COR-L47 (cell line): ENCODE measurements around the gene MTARC1.

Experiments used
- DNase-seq: peaks from one replicate; lab custom pipeline; 2025; lab: John Stamatoyannopoulos, UW

Gene MTARC1

DNA sequence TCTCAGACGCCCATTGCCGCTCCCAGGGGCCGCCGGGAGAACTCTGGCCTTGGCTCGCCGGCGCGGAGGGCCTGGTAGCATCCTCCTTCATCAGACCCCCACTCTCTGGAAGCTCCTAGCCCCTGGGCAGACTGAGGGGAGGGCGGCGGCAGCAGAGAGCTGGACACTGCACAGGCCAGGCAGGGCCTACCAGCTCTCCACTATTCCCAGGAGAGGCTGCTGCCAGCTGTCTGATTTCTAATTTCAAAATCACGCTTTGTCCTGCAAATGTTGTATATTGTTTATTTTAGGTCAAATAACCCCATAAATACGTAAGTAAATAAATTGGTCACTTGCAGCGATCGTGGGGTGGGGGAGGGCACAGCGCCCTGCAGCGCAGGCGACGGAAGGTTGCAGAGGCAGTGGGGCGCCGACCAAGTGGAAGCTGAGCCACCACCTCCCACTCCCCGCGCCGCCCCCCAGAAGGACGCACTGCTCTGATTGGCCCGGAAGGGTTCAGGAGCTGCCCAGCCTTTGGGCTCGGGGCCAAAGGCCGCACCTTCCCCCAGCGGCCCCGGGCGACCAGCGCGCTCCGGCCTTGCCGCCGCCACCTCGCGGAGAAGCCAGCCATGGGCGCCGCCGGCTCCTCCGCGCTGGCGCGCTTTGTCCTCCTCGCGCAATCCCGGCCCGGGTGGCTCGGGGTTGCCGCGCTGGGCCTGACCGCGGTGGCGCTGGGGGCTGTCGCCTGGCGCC is at the start of gene MTARC1:
MTARC1 (plus strand) TSS at position 577 of the 732 bp plus-strand sequence; CDS start at position 609, 32 bp downstream.
- peak; percentile 85 for DNase-seq

DNA sequence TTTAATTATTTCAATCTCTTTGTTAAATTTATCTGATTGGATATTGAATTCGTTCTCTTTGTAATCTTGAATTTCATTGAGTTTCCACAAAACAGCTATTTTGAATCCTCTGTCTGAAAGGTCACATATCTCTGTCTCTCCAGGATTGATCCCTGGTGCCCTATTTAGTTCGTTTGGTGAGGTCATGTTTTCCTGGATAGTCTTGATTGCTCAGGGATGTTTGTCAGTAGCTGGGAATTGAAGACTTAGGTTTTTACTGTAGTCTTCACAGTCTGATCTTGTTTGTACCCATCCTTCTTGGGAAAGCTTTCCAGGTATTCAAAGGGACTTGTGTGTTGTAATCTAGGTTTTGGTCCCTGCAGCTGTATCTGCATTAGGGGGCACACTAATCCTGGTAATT is 45.4 kb upstream of the MTARC1 start:
- no peak for DNase-seq

DNA sequence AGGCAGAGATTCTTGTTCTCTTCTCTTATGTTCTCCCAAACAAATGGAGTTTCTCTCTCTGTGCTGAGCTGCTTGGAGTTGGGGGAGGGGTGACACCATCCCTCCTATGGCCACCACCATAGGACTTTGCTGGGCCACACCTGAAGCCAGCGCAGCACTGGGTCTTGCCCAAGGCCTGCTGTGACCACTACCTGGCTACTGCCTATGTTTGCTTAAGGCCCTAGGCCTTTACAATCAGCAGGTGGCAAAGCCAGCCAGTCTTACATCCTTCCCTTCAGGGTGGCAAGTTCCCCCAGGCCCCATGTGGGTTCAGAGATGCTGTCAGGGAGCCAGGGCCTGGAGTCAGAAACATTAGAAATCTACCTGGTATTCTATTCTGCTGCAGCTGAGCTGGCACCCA is 44.9 kb upstream of the MTARC1 start:
- DNase-seq: no peak

DNA sequence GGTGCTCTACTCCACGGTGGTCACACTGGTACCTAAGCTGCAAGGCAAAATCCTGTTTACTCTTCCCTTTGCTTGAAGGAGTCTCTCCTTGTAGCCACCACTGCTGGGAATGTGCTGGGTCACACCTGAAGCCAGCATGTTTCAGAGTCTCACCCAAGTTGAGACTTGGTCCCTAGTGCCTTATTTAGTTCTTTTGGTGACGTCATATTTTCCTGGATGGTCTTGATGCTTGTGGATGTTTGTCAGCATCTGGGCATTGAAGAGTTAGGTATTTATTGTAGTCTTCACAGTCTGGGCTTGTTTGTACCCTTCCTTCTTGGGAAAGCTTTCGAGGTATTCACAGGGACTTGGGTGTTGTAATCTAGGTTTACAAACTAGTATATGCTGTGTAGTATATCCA is 44.2 kb upstream of the MTARC1 start:
- DNase-seq: no peak

DNA sequence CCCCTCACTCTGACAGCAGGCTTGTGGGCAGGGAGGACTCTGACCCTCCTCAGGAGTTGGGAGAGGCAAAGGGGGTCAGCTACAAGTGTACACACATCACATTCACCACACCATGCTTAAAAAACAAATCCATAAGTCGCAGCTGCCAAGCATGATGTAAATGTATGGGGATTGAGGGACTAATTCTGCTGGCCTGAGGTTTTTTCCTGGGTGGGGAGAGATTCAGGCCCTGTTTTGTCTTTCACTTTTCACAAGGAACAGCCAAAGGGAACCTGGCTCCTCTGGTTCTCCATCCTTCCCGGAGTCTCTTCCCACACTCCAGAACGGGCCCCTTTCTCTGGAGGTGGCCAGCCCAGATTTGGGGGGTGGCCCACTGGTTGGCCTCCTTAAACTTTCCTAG is 39.9 kb upstream of the MTARC1 start:
- no peak for DNase-seq

DNA sequence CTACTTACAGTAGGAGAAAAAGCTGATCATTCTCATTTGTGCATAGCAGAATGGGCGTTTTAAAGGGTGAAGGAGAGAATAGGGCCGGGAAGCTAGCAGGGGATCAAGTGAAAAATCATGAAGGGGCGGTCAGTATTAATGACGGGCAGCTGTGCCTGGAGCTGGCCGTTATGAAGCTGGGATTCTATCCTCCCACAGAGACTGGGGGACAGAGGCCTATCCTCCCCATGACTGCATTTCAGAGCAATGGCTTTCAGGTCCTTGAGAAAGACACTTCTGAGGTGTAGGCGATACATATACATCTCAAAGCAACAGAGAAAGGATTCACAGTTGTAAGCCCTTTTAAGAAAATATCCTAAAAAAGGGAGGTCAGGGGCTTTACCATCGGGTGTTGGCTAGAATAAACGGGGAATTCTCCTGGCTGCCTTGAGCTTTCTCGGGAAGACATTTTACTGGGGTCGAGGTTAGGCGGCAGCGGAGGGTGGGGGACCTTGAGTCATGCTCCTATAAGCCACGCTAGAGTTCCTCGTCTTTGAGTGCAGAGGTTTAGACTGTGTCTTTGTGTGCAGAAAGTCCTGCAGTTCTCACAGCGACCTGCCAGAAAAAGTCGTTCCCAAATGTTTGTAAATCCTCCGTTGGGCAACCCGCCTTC is 39.1 kb upstream of the MTARC1 start:
- no peak for DNase-seq

DNA sequence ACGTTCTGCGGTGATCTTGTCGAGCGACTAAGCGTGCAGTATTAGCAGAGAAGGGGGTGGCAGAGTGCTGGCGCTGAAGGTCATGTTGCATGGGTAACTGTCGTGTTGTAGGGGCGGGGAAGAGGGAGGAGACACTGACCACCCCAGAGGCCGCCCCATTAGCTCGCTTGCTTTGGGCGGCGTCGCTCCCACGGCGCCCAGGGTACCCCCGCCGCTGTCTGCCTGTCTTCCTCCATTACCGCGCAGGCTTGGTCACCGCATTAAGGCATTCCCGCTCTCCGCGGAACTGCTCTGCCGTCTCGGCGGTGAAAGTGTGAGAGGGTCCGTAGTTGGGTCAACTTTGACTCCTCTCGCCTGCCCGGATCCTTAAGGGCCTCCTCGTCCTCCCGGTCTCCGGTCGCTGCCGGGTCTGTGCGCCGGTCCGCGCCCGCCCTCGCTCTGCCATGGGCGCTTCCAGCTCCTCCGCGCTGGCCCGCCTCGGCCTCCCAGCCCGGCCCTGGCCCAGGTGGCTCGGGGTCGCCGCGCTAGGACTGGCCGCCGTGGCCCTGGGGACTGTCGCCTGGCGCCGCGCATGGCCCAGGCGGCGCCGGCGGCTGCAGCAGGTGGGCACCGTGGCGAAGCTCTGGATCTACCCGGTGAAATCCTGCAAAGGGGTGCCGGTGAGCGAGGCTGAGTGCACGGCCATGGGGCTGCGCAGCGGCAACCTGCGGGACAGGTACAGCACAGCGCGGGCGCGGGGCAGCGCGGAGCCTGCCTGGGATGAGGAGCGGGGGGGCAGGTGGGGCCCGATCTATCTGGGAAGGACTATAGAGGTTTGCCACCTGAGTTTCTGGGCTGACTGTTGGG is 38.4 kb upstream of the MTARC1 start, which contains the start of gene MTARC2:
MTARC2 (plus strand) TSS at position 234 of the 846 bp plus-strand sequence; CDS start at position 444, 210 bp downstream.
- DNase-seq: peak; percentile 31

DNA sequence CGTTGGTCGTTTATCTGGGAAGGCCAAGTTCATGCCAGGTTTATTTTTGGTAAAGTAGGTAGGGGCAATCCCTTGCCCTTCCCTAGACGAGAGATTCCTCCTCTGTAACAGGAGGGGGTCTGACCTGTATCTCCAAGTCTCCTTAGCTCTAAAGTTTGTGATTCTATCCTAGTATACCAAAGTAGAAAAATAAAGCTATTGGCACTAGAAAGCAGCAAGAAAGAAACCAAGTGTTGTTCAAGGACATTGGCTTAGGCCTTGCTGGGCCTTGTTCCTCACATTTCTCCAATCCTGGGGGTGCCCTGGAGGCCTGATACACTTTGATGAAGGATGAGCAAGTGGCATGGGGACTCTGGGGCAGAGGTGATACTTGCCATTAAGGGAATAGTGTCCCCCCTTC is 37.8 kb upstream of the MTARC1 start:
- no peak for DNase-seq

DNA sequence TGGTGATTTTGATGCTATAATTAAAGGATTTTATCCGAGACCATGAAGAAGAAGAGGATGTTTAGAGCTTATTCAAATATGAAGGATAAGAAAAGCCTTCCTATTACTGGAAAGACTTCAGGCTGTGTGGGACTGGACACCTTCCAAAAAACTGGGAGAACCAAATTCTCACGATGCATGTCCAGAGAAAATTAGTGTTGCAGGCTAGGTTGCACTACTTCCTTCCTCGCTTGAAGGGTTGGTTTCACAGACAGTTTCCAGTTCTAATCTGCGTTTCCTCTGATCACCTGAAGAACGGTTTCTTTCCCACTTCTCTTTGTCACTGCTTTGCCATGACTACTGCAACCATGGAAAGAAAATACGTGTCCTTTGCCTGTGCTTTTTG is 36.6 kb upstream of the MTARC1 start:
- no peak for DNase-seq

DNA sequence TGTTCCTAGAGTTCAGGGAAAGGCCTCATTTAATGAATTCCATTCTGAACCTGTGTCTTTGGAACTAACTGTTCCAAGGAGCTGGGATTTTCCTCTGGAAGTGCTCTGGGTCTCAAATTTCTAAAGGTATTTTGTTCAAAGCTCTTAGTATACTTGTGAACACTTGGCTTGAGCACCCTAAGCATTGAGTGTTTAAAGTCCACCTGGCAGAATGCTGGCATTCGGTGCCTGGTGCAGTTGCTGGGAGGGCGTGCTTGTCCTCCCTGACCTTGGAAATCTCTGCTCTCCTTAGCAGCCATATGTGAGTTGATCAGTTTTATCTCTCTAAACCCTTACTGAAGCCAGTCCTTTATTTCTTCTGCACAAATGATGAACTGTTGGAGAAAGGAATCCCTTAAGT is 35.6 kb upstream of the MTARC1 start:
- no peak for DNase-seq

DNA sequence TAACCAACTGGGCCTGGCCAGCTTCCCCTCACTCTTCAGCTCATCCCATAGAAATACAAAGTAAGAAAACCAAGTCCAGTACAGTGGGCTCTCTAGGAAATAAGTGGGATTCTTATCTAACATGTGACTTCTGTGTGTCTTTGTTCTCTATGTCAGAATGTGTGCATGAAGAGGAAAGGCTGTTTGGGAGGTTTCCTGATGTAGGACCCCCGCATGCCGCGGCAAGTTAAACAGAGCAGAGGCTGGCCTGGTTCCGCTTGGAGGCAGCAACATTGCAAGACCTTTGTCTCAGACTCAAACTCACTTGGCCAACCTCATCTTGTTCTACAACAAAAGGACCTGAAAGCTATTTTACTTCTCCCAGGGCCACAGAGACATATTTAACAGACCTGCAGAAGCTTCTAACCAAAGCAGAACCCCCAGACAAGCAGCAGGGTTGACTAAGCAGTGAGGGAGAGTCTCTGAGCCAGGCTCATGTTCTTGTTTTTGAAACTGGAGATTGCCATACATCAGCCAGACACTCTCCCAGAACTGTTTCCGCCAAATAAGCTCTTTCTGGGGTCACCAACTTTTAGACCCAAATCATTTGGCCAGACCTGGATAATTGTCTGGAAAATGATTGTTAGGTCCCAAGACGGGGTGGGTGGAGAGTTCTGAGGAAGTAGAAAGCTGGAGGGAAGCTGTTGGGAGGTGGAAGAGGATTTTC is 32.3 kb upstream of the MTARC1 start:
- no peak for DNase-seq

DNA sequence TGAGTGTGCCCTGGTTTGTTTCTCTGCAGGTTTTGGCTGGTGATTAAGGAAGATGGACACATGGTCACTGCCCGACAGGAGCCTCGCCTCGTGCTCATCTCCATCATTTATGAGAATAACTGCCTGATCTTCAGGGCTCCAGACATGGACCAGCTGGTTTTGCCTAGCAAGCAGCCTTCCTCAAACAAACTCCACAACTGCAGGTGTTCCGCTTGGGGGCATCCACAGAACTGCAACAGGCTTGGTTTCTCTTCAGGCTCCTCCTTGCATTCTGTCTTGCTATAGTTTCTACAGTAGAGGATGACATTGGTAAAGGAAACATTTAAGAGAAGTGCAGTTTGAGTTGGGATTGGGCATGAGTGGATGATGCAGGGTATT is 31.8 kb upstream of the MTARC1 start:
- no peak for DNase-seq

DNA sequence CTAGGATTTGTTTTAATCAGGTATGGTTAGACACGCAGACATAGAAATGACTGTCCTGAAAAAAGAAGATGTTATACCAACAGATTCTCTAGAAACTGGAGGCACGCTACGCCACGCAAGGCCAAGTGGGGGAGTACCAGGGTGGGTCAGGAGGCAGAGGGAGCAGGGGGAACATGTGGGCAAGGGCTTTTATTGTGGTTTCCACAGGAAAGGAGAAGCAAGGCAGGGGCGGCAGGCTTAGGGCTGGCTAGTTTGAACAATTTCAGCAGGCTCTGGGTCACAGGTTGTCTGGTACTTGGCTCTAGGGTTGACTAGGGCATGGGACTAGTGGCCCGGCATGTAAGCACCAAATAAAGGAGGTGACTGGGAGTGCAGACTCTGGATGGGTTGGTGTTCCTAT is 31.4 kb upstream of the MTARC1 start:
- DNase-seq: no peak

DNA sequence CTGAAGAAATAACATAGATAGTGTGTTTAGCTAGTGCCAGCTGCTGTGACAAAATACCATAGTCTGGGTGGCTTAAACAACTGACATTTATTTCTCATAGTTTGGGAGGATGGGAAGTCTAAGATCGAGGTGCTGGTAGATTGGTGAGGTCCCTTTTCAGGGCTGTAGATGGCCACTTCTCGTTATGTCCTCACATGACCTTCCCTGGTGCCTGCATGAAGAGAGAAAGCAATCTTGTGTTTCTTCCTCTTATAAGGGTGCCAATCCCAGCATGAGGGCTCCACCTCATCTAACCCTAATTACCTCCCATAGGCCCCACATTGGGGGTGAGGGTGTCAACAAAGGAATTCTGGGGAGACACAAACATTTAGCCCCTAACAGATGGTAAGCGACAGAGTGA is 29.3 kb upstream of the MTARC1 start:
- no peak for DNase-seq

DNA sequence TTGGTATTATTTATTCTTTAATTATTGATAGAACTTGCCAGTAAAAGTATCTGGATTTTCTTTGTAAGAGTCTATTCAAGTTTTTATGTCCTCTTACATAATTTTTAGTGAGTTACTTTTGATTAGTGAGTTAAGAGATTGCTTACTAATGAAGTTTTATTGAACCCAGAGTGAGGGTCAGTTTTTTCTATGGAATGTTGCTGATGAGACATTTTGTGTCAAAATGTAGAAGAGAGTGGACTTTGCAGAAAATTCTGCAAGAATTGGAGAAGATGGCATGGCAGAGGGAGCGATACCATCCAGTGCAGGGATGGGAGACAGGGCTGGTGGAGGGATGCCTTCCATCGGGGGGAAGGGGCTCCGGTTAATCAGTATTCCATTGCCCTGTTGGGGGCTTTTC is 27.6 kb upstream of the MTARC1 start:
- DNase-seq: no peak

DNA sequence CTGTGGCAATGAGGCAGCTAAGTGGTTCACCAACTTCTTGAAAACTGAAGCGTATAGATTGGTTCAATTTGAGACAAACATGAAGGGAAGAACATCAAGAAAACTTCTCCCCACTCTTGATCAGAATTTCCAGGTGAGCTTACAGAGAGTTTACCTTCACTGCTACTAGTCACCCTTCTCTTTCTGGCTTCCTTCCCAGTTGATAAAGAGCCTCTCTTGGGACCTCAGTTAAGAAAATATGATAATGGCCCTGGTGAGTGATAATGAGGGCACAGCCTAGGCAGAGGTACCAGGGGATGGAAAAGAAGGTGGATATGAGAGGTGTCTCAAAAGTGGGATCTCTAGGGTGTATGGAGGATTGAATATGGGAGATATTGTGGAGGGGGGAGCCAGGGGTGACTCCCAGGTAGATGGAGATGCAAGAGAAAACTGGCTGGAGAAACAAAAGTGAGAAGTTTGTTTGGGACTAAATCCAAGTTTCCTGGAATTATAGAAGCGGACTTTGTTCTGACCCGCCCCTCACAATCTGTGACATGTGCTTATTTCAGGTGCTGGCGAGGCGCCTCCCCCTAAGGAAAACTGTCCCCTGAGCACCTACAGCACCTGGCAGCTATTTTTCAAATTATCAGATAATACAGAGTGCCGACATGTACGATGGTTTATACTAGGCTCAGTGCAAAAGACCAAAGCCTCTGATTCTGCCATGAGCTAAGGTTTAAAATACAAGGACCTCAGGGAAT is 24.9 kb upstream of the MTARC1 start:
- DNase-seq: no peak

DNA sequence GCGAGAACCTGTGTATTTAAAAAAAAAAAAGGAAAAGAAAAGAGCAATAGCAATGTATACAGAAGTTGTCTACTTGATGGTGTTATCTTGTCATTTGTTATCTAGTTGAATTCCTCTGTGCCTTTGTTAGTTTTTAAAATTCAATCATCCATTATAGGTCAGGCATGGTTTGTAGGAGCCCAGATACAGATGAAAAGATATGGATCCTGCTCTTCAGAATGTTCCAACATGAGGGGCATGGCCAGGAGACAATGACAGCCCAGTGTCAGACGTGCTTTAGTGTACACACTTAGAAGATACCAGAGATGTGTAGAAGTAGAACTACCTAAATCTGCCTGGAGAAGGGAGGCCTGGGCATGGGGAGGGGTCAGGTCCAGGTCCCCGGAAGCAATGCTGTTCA is 22.0 kb upstream of the MTARC1 start:
- DNase-seq: no peak

DNA sequence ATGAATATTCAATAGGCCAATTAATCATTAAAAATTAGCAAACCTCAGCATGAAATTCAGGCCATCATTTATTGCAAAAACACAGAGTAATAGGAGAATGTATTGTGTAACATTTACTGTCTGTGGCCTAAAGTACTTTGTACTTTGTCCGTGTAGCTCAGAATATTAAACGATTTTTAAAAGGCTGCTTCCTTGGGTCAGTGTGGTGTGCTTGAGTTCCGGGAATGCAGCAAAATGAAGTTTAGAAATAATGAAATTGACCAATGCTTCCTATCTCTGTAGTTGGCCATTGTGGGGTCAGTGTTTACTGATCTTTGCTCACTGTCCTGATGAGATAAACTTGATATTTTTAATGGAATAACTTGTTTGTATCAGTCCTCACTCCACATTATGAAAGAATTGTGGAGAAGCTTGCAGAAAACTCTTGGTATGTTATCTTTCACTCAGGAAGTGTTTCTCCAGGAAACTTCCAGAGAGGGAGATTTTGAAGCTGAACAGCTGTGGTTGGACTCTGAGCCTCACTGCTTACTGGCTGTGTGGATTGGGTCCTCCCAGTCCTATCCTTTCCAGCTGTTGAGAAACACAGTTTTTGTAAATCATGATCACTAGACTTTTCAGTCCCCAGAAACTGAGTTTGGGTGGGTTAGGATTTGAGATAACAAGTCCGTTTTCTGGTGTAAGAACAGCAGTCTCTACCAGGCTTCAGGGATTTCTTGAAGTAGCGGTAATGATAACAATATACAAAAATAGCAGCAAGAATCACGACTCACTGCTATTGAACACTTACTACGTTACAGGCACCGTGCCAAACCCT is 19.2 kb upstream of the MTARC1 start:
- DNase-seq: no peak

DNA sequence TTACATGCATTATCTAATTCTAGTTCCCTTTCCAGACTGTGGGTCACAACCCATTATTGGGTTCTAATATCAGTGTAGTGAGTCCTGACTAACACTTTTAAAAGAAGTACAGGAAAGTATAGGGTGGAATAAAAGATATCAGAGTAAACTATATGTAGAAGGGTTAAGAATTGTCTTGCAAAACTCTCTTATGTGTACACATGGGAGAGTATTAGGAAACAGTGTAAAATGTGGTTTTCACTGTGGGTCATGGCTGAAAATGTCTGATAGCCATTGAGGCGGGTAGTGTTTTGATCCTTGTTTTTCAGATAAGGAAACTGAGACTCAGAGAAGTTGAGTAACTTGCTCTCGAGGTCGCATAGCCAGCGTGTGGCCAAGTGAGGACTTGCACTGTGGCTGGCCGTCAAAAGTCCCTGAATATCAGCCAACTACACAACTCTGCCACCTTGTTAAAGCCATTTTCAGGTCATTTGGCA is 18.5 kb upstream of the MTARC1 start:
- DNase-seq: no peak

DNA sequence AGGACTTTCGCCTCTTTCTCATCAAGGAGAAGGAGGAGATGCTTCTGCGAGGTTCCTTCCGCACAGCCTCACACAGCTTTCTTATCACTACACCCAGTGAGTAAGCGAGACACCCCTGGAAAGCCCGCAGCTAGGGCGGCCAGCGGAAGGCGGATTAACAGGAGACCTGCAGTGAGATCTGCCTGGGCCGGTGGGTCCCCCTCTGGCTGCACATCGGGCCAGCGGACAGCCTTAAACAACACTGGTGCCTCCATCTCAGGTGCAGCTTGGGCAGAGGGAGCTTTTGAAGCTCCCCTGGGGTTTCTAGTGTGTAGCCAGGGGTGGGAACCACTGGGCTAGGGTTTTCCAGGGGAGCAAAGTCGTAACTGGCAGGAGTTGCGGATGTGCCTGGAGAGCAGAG is 17.5 kb upstream of the MTARC1 start:
- no peak for DNase-seq
